GM12878 (cell line): Measurements from ENCODE around the gene SIDT1. TPM values are rescaled to one million over a fixed set of nuclear protein-coding genes. Genes with fewer than 3 reads are reported as not detected.

Experiments used
- ATAC-seq: fragments of 200-7000 bp; cut with Tn5 transposase; 3 replicates; pipeline ENCODE4 v1.9.1; 2020; ENCODE audit warnings: mild to moderate bottlenecking, moderate library complexity
- BruUV-seq: library from RNA; stranded (reverse); fragments of 400-500 nt; replicated peaks from 2 replicates; lab custom pipeline; 2021; lab: Mats Ljungman, UMichigan
- CTCF ChIA-PET: fragments of 300-600 bp; sonication (Branson Sonifier 250); formaldehyde crosslinking; extraction: SDS; loops from one replicate; lab custom pipeline; 2021; ENCODE audit warnings: inconsistent platforms; lab: Yijun Ruan, JAX
- POLR2A ChIA-PET: fragments of 350-600 bp; formaldehyde crosslinking; extraction: SDS; loops from one replicate; lab custom pipeline; 2021; ENCODE audit warnings: inconsistent platforms; lab: Charles Lee
- RAD21 ChIA-PET: fragments of 300-600 bp; sonication (Branson Sonifier 250); formaldehyde crosslinking; loops from one replicate; lab custom pipeline; 2023; ENCODE audit warnings: antibody characterized with exemption; ENCODE audit not compliant: unreplicated experiment; lab: Charles Lee
- SMC1A ChIA-PET: fragments of 300-600 bp; sonication (Branson Sonifier 250); formaldehyde crosslinking; loops from one replicate; lab custom pipeline; 2023; ENCODE audit not compliant: unreplicated experiment, uncharacterized antibody; lab: Charles Lee
- DNase-seq: peaks from one replicate; pipeline ENCODE4 v3.0.0-alpha.2; 2011; ENCODE audit warnings: low read depth, low spot score
- FAIRE-seq: peaks from 3 replicates; lab custom pipeline; 2011; peaks lifted over from hg19 to GRCh38; lab: Jason Lieb, UNC
- H2AFZ ChIP-seq: 2 replicates; pipeline ENCODE4 v1.6.0; 2011; ENCODE audit warnings: low read depth, low read length, control low read depth; ENCODE audit not compliant: control insufficient read depth
- H3K27ac ChIP-seq: 2 replicates; pipeline ENCODE4 v1.5.1; 2011; ENCODE audit warnings: control low read depth; ENCODE audit not compliant: control insufficient read depth, insufficient read depth
- H3K27me3 ChIP-seq, 2 experiments: replicated peaks in 1 of 2; 2 replicates each; pipeline versions ENCODE4 v1.6.0 to v1.6.1; 2011; ENCODE audit warnings: low read length in 1 of 2; ENCODE audit not compliant: control insufficient read depth in 2 of 2, insufficient read depth in 2 of 2
- H3K36me3 ChIP-seq, 2 experiments: 2 replicates each; pipeline ENCODE4 v1.5.1; 2011; ENCODE audit warnings: low read length in 1 of 2; ENCODE audit not compliant: control insufficient read depth in 2 of 2, insufficient read depth in 2 of 2
- H3K4me1 ChIP-seq: 2 replicates; pipeline ENCODE4 v1.6.1; 2011; ENCODE audit warnings: mild to moderate bottlenecking, low read length, moderate library complexity, mixed read lengths; ENCODE audit not compliant: control insufficient read depth, insufficient read depth
- H3K4me2 ChIP-seq: 2 replicates; pipeline ENCODE4 v1.6.0; 2011; ENCODE audit warnings: control low read depth; ENCODE audit not compliant: control insufficient read depth, insufficient read depth
- H3K4me3 ChIP-seq: fragments of 200-600 bp; sonication (generic); 2 replicates; pipeline ENCODE4 v1.5.1; 2016
- H3K79me2 ChIP-seq: 2 replicates; pipeline ENCODE4 v1.6.0; 2011; ENCODE audit warnings: low read length; ENCODE audit not compliant: control insufficient read depth, insufficient read depth
- H3K9ac ChIP-seq: 2 replicates; pipeline ENCODE4 v1.8.0; 2011; ENCODE audit warnings: low read length, control low read depth, mixed read lengths; ENCODE audit not compliant: control insufficient read depth, insufficient read depth
- H3K9me3 ChIP-seq: replicated peaks from 3 replicates; pipeline ENCODE4 v1.5.1; 2011; ENCODE audit warnings: mild to moderate bottlenecking, low read length; ENCODE audit not compliant: control insufficient read depth, insufficient read depth
- H4K20me1 ChIP-seq: 2 replicates; pipeline ENCODE4 v1.6.0; 2011; ENCODE audit not compliant: control insufficient read depth, insufficient read depth
- ATF3 ChIP-seq: IDR thresholded peaks from 2 replicates; pipeline ENCODE4 v1.6.1; 2011; ENCODE audit warnings: low read depth, mild to moderate bottlenecking, low read length, moderate library complexity, borderline replicate concordance; ENCODE audit errors: extremely low read depth
- BRCA1 ChIP-seq: IDR thresholded peaks from 2 replicates; pipeline ENCODE4 v1.6.1; 2011; ENCODE audit warnings: low read depth, low read length, improper control_type of control experiment
- CHD2 ChIP-seq: IDR thresholded peaks from 2 replicates; pipeline ENCODE4 v1.6.1; 2011; ENCODE audit warnings: low read depth, low read length, improper control_type of control experiment, borderline replicate concordance
- DPF2 ChIP-seq: fragments of 450-650 bp; IDR thresholded peaks from 2 replicates; pipeline ENCODE4 v1.6.1; 2017; ENCODE audit warnings: mild to moderate bottlenecking
- ESRRA ChIP-seq: IDR thresholded peaks from 2 replicates; pipeline ENCODE4 v1.6.1; 2012; ENCODE audit warnings: mild to moderate bottlenecking, low read length, improper control_type of control experiment
- HDAC2 ChIP-seq: fragments of 200-600 bp; sonication (generic); IDR thresholded peaks from 2 replicates; pipeline ENCODE4 v1.6.1; 2017
- LARP7 ChIP-seq: fragments of 450-650 bp; IDR thresholded peaks from 2 replicates; pipeline ENCODE4 v1.6.1; 2017; ENCODE audit warnings: mild to moderate bottlenecking
- MXI1 ChIP-seq: fragments of 150-350 bp; IDR thresholded peaks from 2 replicates; pipeline ENCODE4 v1.6.1; 2011; ENCODE audit warnings: low read depth, mild to moderate bottlenecking, inconsistent platforms, low read length, improper control_type of control experiment
- MYB ChIP-seq: fragments of 150-350 bp; IDR thresholded peaks from 2 replicates; pipeline ENCODE4 v1.6.1; 2014; ENCODE audit warnings: mild to moderate bottlenecking, low read depth, low read length, borderline replicate concordance
- NR2C2 ChIP-seq: IDR thresholded peaks from 2 replicates; pipeline ENCODE4 v1.6.1; 2011; ENCODE audit warnings: borderline replicate concordance, low read depth; ENCODE audit not compliant: control insufficient read depth, insufficient read length
- NR2F1 ChIP-seq: fragments of 450-650 bp; conservative IDR thresholded peaks from 2 replicates; pipeline ENCODE4 v1.6.1; 2017; ENCODE audit warnings: mild to moderate bottlenecking
- PML ChIP-seq: IDR thresholded peaks from 2 replicates; pipeline ENCODE4 v1.6.1; 2012; ENCODE audit warnings: low read length, inconsistent platforms
- RUNX3 ChIP-seq: IDR thresholded peaks from 2 replicates; pipeline ENCODE4 v1.6.1; 2012; ENCODE audit warnings: low read length, inconsistent platforms
- SMAD5 ChIP-seq: IDR thresholded peaks from 2 replicates; pipeline ENCODE4 v1.6.1; 2016; ENCODE audit warnings: antibody characterized with exemption, low read depth
- TARDBP ChIP-seq: IDR thresholded peaks from 2 replicates; pipeline ENCODE4 v1.6.1; 2016; ENCODE audit warnings: borderline replicate concordance
- TCF7 ChIP-seq: IDR thresholded peaks from 2 replicates; pipeline ENCODE4 v1.6.1; 2014; ENCODE audit warnings: antibody characterized with exemption, borderline replicate concordance
- WRNIP1 ChIP-seq: IDR thresholded peaks from 2 replicates; pipeline ENCODE4 v1.6.1; 2011; ENCODE audit warnings: low read depth, low read length, improper control_type of control experiment, borderline replicate concordance
- YBX1 ChIP-seq: fragments of 450-650 bp; IDR thresholded peaks from 2 replicates; pipeline ENCODE4 v1.6.1; 2016; ENCODE audit warnings: antibody characterized with exemption
- ZSCAN29 ChIP-seq: fragments of 450-650 bp; IDR thresholded peaks from 2 replicates; pipeline ENCODE4 v1.6.1; 2017; ENCODE audit warnings: mild to moderate bottlenecking, moderate library complexity
- whole genome bisulfite sequencing: methylation state at CpG from one replicate; pipeline ENCODE4 v1.1.6; 2016; ENCODE audit warnings: low lambda C conversion rate; ENCODE audit not compliant: insufficient replicate concordance, insufficient coverage; ENCODE audit errors: missing lambda C conversion rate; 5-methylcytosine and 5-hydroxymethylcytosine counted together
- in situ Hi-C: fragments of 300-500 bp; cut with MboI; formaldehyde crosslinking; loops from 9 replicates; pipeline ENCODE4 v1.14.3; 2018; ENCODE audit warnings: mixed read lengths
- intact Hi-C: fragments of 100-400 bp; cut with micrococcal nuclease; formaldehyde crosslinking; loops from one replicate; pipeline ENCODE4 v1.14.2; 2022; ENCODE audit not compliant: unreplicated experiment
- polyA plus RNA-seq, 11 experiments: library from polyadenylated mRNA; depleted of rRNA in 4 of 11; unstranded in 6 of 11; stranded (reverse) in 5 of 11; fragments of >200 nt; fragmentation: Nextera tagmentation in 4 of 11; fragmentation: Illumina TruSeq in 1 of 11; extraction: Ambion mirVana in 4 of 11; extraction: Trizol in 1 of 11; gene quantifications; 1 replicate in 1 of 11; 2 replicates in 10 of 11; pipeline versions ENCODE4 v1.2.1 to v1.2.3, GENCODE V29; 2011 to 2016; ENCODE audit warnings: inconsistent platforms in 2 of 11, missing spikeins in 2 of 11, low read depth in 1 of 11
- total RNA-seq, 4 experiments: library from RNA; depleted of rRNA in 3 of 4; stranded (reverse); fragments of >200 nt in 3 of 4; fragmentation: Illumina TruSeq in 1 of 4; extraction: Trizol in 1 of 4; gene quantifications; 2 replicates each; pipeline versions ENCODE4 v1.2.1 to v1.2.3, GENCODE V29; 2013 to 2021

SIDT1 gene
- total and polyA plus RNA-seq, 10 of the 15 experiments (the other 5 are each of a cell fraction or from before 2014, with no cell fraction given) = 3.0 to 45.0 (median 26.6) TPM

- 43% methylated on average over 1 of the region's 1 CpG for WGBS
- CTCF ChIA-PET = interaction anchor here (0.9 to 4.9 kb wide), 3 partner anchors 12 to 237 kb away, joined by 4 to 20 read pairs (median 5); no protein-coding TSS in a partner anchor
- no TSS peak for BruUV-seq
- Histone ChIP-seq H3K9ac (no peak overlapping the region), H3K79me2 (no peaks in the 10 kb centered on the region), H3K4me2 (no peak overlapping the region), H2AFZ (no peak overlapping the region), H3K27ac (no peak overlapping the region), H3K4me3 (no peak overlapping the region), H3K36me3 (peaks cover 0 to 40% of the 10 kb centered on the region in 2 experiments; a peak in 3 of 4 replicates), H3K9me3 (no peaks in the 10 kb centered on the region), H3K4me1 (no peaks in the 10 kb centered on the region), H3K27me3 (no peaks in the 10 kb centered on the region)
- ATAC-seq = no peak
- SMC1A ChIA-PET = interaction anchor here (1.0 to 1.2 kb wide), 3 partner anchors 29 to 37 kb away, joined by 3 to 4 read pairs (median 3); no protein-coding TSS in a partner anchor
- POLR2A ChIA-PET = no interaction called here
- intact Hi-C loops = no loop called here
- TF ChIP-seq NR2F1 (no peak), SMAD5 (no peak), RUNX3 (no peak), TARDBP (no peak), DPF2 (no peak), ZSCAN29 (no peak), MXI1 (no peak)
- TF ChIP-seq, all 136 proteins: peak for 0
- no peaks in the 10 kb centered on the region for H4K20me1 ChIP-seq
- in situ Hi-C loops = no loop called here
- DNase-seq = no peak
- FAIRE-seq = no peak
- RAD21 ChIA-PET = no interaction called here
Measured at GRCh38 chr3:113589971-113590370, 57.6 kb downstream of the SIDT1 start.

- ChIA-PET SMC1A (no interaction called here), RAD21 (no interaction called here), POLR2A (no interaction called here), CTCF (interaction anchor here (4.9 kb wide), 1 partner anchor 13 kb away, joined by 20 read pairs; no protein-coding TSS in a partner anchor)
- FAIRE-seq = no peak
- BruUV-seq = no TSS peak
- Histone ChIP-seq H3K4me1 (no peaks in the 10 kb centered on the region), H4K20me1 (no peaks in the 10 kb centered on the region), H3K4me3 (no peak overlapping the region), H3K36me3 (peaks cover 0 to 44% of the 10 kb centered on the region in 2 experiments; a peak in 3 of 4 replicates), H3K9me3 (no peaks in the 10 kb centered on the region), H3K79me2 (no peaks in the 10 kb centered on the region), H3K9ac (no peak overlapping the region), H3K27me3 (no peaks in the 10 kb centered on the region), H3K27ac (no peak overlapping the region), H3K4me2 (no peak overlapping the region), H2AFZ (no peak overlapping the region)
- ATAC-seq = no peak
- intact Hi-C loops (no loop called here), in situ Hi-C loops (no loop called here)
- 100% methylated on average over 1 of the region's 1 CpG for WGBS
- DNase-seq = no peak
- TF ChIP-seq MYB = no peak
- TF ChIP-seq BRCA1 = no peak
- TF ChIP-seq HDAC2 = no peak
- no peak for TF ChIP-seq TCF7
- no peak for TF ChIP-seq ATF3
- TF ChIP-seq PML = no peak
- TF ChIP-seq NR2C2 = no peak
- TF ChIP-seq ESRRA = no peak
- no peak for TF ChIP-seq YBX1
- no peak for TF ChIP-seq SMAD5
- no peak for TF ChIP-seq WRNIP1
- TF ChIP-seq LARP7 = no peak
- TF ChIP-seq CHD2 = no peak
Measured at GRCh38 chr3:113590983-113591382, 58.6 kb downstream of the SIDT1 start.
